ENCODE data around the gene RIN3. TPM values are rescaled to one million over a fixed set of nuclear protein-coding genes. Genes with fewer than 3 reads are reported as not detected.

Gene RIN3
- total RNA-seq, 2 donors from 2014 or later: 8.8 to 41.6 TPM

- 94% methylated on average over 10 of the region's 10 CpGs for WGBS
- no peak overlapping the region for H3K27ac ChIP-seq
These were observed 189.9 kb downstream of the RIN3 start for GRCh38 chr14:92703516-92703915.

DNA sequence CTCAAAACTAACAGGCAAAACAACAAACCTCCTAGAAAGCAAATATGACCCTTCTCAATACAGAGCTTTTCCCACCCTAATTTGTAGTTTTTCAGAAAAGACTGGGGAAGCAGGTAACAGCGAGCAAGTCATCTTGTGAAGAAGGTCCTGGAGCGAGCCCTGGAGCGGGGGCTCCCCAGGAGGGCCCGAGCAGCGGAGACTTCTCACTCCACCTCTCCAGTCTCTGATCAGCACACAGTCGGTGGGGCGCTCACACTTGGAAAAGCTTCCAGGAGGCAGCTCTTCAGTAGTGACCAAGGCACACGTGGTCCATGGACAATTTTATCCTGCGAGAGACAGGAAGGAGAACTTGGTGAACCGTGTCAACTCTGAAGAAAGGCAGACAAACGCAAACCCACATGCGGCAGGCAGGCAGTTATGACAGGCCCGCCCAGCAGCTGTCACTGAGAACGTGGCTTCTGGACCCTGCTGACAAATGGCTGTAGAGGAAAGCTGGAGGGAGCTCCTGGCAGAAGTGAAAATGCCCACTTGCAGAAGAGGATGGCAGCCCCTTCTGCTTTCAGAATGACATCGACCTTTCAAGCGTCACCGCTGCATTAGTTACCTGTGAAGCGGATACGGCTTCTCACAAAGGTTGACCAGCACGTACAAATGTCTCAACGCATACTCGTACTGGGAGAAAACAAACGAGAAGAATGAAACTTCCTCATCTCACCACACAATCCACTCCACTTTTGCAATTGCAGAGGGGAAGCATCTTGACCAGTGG lies 190.6 kb downstream of the RIN3 start:
- WGBS: 81% methylated on average over 23 of the region's 23 CpGs
- Histone ChIP-seq H3K27ac (no peak overlapping the region), H3K27me3 (replicated peaks; ENCODE audit: insufficient read depth) (no peaks in the 10 kb centered on the region), H3K36me3 (no peaks in the 10 kb centered on the region), H3K4me1 (replicated peaks) (no peaks in the 10 kb centered on the region), H3K4me3 (no peak overlapping the region), H3K9me3 (no peaks in the 10 kb centered on the region)
- TF ChIP-seq POLR2A (IDR thresholded peaks at IDR 0.05): no peak
- no peak for TF ChIP-seq POLR2AphosphoS5 (IDR thresholded peaks at IDR 0.05)
- no peak for TF ChIP-seq CTCF (IDR thresholded peaks at IDR 0.05)
- intact Hi-C loops (cut with DNase I): no loop called here
- no peak for DNase-seq (ENCODE audit: low spot score)

More at GRCh38 chr14:92703516-92703915, 189.9 kb downstream of the RIN3 start:
- intact Hi-C loops (cut with DNase I): no loop called here
- Histone ChIP-seq H3K36me3 (no peaks in the 10 kb centered on the region), H3K27me3 (replicated peaks; ENCODE audit: insufficient read depth) (no peaks in the 10 kb centered on the region), H3K4me1 (replicated peaks) (no peaks in the 10 kb centered on the region), H3K4me3 (no peak overlapping the region), H3K9me3 (no peaks in the 10 kb centered on the region)
- TF ChIP-seq POLR2AphosphoS5 (IDR thresholded peaks at IDR 0.05): no peak
- TF ChIP-seq CTCF (IDR thresholded peaks at IDR 0.05): no peak
- no peak for TF ChIP-seq POLR2A (IDR thresholded peaks at IDR 0.05)
- DNase-seq (ENCODE audit: low spot score): no peak

DNA sequence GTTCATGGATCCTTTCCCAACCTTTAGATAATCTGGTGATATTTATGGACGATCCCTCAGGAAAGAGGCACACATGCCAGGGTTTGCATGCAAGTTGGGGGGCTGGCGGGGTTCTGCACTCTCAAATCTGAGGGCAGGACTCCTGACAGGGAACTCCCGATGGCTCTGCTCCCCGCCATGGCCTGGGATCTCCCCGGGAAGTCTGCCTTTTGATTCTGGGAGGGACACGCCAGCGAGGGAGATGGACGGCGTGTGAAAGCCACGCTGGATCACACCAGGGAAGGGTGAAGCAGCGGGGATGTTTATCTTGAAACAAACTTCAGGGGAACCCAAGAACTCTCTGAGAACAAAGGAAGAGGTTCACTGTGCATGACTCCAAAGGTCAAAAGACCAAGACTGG lies 191.2 kb downstream of the RIN3 start:
- no peak overlapping the region for H3K4me3 ChIP-seq
- 94% methylated on average over 11 of the region's 11 CpGs for WGBS
- H3K27me3 ChIP-seq (replicated peaks; ENCODE audit: insufficient read depth): no peaks in the 10 kb centered on the region
- no peak overlapping the region for H3K27ac ChIP-seq
- DNase-seq (ENCODE audit: low spot score): no peak
- H3K9me3 ChIP-seq: no peaks in the 10 kb centered on the region
- intact Hi-C loops (cut with DNase I): no loop called here
- TF ChIP-seq POLR2AphosphoS5 (IDR thresholded peaks at IDR 0.05) (no peak), CTCF (IDR thresholded peaks at IDR 0.05) (no peak), POLR2A (IDR thresholded peaks at IDR 0.05) (no peak)
- H3K4me1 ChIP-seq (replicated peaks): no peaks in the 10 kb centered on the region
- no peaks in the 10 kb centered on the region for H3K36me3 ChIP-seq

DNA sequence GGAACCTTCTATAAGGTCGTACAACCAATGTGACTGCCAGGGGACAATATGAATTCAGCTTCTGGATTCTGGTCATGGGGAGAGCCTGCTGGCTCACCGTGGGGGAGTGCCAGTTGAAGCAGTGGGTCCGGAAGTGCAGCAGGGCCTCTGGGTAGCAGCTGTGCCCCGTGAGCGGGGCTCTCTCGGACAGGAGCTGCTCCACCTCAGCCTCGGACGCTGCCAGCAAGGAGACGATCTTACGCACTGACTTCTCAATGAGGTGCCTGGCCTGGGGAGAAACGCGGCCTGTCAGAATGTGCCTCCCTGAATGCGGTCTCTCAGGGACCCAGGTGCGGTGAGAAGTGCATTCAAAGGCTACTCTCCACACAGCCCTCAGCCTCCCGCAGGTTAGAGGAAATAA lies 192.8 kb downstream of the RIN3 start:
- Histone ChIP-seq H3K27ac (no peak overlapping the region), H3K27me3 (replicated peaks; ENCODE audit: insufficient read depth) (no peaks in the 10 kb centered on the region), H3K9me3 (no peaks in the 10 kb centered on the region), H3K4me1 (replicated peaks) (no peaks in the 10 kb centered on the region), H3K4me3 (no peak overlapping the region), H3K36me3 (peaks cover 0 to 7% of the 10 kb centered on the region in 2 donors)
- DNase-seq (ENCODE audit: low spot score): no peak
- intact Hi-C loops (cut with DNase I): no loop called here
- 95% methylated on average over 15 of the region's 15 CpGs for WGBS
- TF ChIP-seq POLR2A (IDR thresholded peaks at IDR 0.05): no peak
- TF ChIP-seq CTCF (IDR thresholded peaks at IDR 0.05): no peak
- TF ChIP-seq POLR2AphosphoS5 (IDR thresholded peaks at IDR 0.05): no peak

Data from prostate gland (tissue), 2 donors.